ENCODE measurements around the gene RAD51.

GRCh38 chr15:40664909-40665308 lies 30.1 kb upstream of the RAD51 start:
- TF ChIP-seq POLR2A (IDR thresholded peaks at IDR 0.05; ENCODE audit: low read depth) (no peak), POLR2AphosphoS5 (IDR thresholded peaks at IDR 0.05) (no peak)

All from esophagus muscularis mucosa (tissue), 2 donors.